ENCODE measurements around the gene ERF.

The ERF gene

DNA sequence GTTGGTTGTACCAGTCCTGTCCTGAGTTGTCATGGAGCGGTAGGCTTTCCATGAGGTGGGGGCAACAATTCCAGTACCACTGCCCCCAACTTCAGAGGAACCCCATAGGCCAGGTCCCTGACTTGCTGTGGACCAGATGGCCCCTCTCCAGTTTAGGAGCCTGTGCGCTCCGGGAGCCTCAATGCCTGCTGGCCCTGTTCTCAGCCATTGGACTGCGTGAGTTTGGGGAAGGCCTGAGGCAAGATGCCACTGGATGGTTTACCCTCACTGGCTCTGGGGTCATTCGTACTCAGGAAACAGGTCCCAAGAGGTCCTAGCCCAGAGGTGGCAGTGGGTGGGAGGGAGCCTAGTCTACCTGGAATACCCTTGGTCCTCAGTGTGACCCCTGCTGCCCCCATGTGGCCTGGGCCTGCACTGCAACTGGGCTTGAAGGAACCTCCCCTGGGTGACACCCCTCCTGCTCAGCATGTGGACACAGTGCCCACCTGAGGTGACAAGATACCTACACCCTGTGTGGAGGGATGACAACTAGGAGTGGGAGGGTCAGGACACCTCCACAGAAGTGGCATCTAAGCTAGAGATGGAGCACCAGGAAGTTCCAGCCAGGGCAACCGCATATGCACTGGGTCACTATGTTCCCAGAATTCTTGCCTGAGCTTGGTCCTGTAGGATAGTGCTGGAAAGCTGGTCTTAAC, 41.0 kb upstream of the ERF start:
- no peak for DNase-seq (ENCODE audit: low read depth, low spot score)
- ChIA-PET CTCF (interaction anchor here (0.6 to 14.2 kb wide), 22 partner anchors 8 to 209 kb away, joined by 3 to 258 read pairs (median 4); partner anchors contain the start of genes GSK3A, POU2F2 and TMEM145), POLR2A (interaction anchor here (1.0 to 1.1 kb wide), 2 partner anchors 50 kb away, joined by 5 to 6 read pairs; no protein-coding TSS in a partner anchor)
- H3K4me3 ChIP-seq (ENCODE audit: low read depth, low read length) = no peak overlapping the region
- TF ChIP-seq, protein P1, sequence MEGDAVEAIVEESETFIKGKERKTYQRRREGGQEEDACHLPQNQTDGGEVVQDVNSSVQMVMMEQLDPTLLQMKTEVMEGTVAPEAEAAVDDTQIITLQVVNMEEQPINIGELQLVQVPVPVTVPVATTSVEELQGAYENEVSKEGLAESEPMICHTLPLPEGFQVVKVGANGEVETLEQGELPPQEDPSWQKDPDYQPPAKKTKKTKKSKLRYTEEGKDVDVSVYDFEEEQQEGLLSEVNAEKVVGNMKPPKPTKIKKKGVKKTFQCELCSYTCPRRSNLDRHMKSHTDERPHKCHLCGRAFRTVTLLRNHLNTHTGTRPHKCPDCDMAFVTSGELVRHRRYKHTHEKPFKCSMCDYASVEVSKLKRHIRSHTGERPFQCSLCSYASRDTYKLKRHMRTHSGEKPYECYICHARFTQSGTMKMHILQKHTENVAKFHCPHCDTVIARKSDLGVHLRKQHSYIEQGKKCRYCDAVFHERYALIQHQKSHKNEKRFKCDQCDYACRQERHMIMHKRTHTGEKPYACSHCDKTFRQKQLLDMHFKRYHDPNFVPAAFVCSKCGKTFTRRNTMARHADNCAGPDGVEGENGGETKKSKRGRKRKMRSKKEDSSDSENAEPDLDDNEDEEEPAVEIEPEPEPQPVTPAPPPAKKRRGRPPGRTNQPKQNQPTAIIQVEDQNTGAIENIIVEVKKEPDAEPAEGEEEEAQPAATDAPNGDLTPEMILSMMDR (IDR thresholded peaks at IDR 0.05; ENCODE audit: insufficient read depth, low read length, missing control alignments) = peak; percentile 98

DNA sequence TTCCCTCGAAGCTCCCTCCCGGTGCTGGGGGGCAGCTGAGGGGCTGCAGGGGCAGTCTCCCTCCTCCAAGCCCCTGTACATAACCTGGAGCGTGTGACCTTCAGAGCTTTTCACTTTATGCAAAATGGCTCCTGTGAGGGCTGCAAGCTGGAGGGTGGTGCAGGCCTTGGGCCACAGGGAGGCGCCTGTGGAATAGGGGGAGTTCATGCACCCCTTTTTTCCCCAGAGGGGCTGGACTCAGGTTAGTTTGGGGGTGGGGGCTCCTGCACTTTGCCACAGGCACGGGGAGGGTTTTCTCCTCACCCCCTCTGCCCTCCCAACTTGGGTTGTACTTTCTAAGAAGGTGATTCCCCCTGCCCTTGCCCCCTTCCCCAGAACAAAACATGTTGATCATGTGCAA, 40.4 kb upstream of the ERF start:
- DNase-seq (ENCODE audit: low read depth, low spot score) = no peak
- TF ChIP-seq, protein P1 (IDR thresholded peaks at IDR 0.05; ENCODE audit: insufficient read depth, low read length, missing control alignments) = no peak
- H3K4me3 ChIP-seq (ENCODE audit: low read depth, low read length) = no peak overlapping the region
- ChIA-PET CTCF (interaction anchor here (0.9 to 14.2 kb wide), 9 partner anchors 9 to 187 kb away, joined by 3 to 258 read pairs (median 5); partner anchors contain the start of gene GSK3A), POLR2A (interaction anchor here (1.1 kb wide), 2 partner anchors 10 to 49 kb away, joined by 4 to 5 read pairs; no protein-coding TSS in a partner anchor)

DNA sequence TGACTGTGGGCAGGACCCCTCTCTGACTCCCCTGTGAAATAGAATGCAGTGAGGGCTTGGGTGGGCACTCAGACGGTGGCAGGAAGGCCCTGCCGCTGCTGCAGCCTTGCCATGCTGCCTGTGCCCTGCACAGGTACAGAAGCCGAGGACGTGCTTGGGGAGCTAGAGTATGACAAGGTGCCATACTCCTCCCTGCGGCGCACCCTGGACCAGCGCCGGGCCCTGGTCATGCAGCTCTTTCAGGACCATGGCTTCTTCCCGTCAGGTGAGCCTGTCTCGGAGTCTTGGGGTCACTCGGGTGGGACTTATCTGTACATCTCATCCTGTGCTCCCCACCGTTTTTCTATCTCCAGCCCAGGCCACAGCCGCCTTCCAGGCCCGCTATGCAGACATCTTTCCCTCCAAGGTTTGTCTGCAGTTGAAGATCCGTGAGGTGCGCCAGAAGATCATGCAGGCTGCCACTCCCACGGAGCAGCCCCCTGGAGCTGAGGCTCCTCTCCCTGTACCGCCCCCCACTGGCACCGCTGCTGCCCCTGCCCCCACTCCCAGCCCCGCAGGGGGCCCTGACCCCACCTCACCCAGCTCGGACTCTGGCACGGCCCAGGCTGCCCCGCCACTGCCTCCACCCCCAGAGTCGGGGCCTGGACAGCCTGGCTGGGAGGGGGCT, 39.7 kb upstream of the ERF start:
- DNase-seq (ENCODE audit: low read depth, low spot score) = no peak
- TF ChIP-seq, protein P1 (IDR thresholded peaks at IDR 0.05; ENCODE audit: insufficient read depth, low read length, missing control alignments) = no peak
- ChIA-PET CTCF (interaction anchor here (0.9 to 14.2 kb wide), 10 partner anchors 8 to 186 kb away, joined by 3 to 258 read pairs (median 6); partner anchors contain the start of gene GSK3A), POLR2A (interaction anchor here (1.1 kb wide), 2 partner anchors 11 to 48 kb away, joined by 4 to 5 read pairs; no protein-coding TSS in a partner anchor)
- no peak overlapping the region for H3K4me3 ChIP-seq (ENCODE audit: low read depth, low read length)

DNA sequence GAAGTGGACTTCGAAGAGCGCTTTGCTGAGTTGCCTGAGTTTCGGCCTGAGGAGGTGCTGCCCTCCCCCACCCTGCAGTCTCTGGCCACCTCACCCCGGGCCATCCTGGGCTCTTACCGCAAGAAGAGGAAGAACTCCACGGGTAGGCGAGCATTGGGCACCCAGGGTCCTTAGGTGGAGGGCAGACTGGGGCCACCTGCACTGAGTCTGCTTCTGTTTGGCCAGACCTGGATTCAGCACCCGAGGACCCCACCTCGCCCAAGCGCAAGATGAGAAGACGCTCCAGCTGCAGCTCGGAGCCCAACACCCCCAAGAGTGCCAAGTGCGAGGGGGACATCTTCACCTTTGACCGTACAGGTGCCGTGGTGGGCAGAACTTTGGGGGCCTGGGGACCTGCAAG, 39.0 kb upstream of the ERF start:
- TF ChIP-seq, protein P1 (IDR thresholded peaks at IDR 0.05; ENCODE audit: insufficient read depth, low read length, missing control alignments) = no peak
- ChIA-PET CTCF (interaction anchor here (1.0 to 14.2 kb wide), 5 partner anchors 7 to 185 kb away, joined by 3 to 258 read pairs (median 7); partner anchors contain the start of gene GSK3A), POLR2A (no interaction called here)
- no peak for DNase-seq (ENCODE audit: low read depth, low spot score)
- no peak overlapping the region for H3K4me3 ChIP-seq (ENCODE audit: low read depth, low read length)

DNA sequence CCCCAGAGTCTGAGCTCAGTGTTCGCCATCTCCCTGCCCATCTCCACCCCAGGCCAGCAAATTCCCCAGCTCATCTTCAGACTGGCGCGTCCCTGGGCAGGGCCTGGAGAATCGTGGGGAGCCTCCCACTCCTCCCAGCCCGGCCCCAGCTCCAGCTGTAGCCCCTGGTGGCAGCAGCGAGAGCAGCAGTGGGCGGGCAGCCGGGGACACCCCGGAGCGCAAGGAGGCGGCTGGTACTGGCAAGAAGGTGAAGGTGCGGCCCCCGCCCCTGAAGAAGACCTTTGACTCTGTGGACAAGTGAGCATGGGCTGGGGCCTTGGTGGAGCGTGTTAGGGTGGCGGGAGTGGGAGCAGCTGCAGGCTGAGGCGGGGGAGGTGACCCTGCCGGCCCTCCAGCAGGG, 38.6 kb upstream of the ERF start:
- POLR2A ChIA-PET = no interaction called here

More for the DNA sequence above, 38.6 kb upstream of the ERF start:
- CTCF ChIA-PET = interaction anchor here (0.7 to 14.2 kb wide), 4 partner anchors 8 to 47 kb away, joined by 3 to 258 read pairs (median 6); partner anchors contain the start of genes GSK3A and PRR19
- TF ChIP-seq, protein P1 (IDR thresholded peaks at IDR 0.05; ENCODE audit: insufficient read depth, low read length, missing control alignments) = peak; percentile 28
- H3K4me3 ChIP-seq (ENCODE audit: low read depth, low read length) = no peak overlapping the region
- no peak for DNase-seq (ENCODE audit: low read depth, low spot score)
